ENCODE results near the gene GALNT10. TPM values are rescaled to one million over a fixed set of nuclear protein-coding genes. Genes with fewer than 3 reads are reported as not detected.

GALNT10 gene
- total and polyA plus RNA-seq, 2 experiments from 2014 or later: 3.2 to 12.9 TPM

- no peaks in the 10 kb centered on the region for H3K79me2 ChIP-seq (replicated peaks; ENCODE audit: insufficient read depth)
- H4K20me1 ChIP-seq (replicated peaks; ENCODE audit: insufficient read depth): no peaks in the 10 kb centered on the region
- no peak overlapping the region for H3K4me3 ChIP-seq
- no peak overlapping the region for H3K27ac ChIP-seq (ENCODE audit: low read depth)
- DNase-seq (ENCODE audit: low spot score) (no peak), ATAC-seq (no peak)
- no peak overlapping the region for H3K4me2 ChIP-seq
- no peaks in the 10 kb centered on the region for H3K36me3 ChIP-seq (ENCODE audit: insufficient read depth)
- no peak overlapping the region for H3K4me3 Mint-ChIP-seq
- H3K27ac Mint-ChIP-seq: no peak overlapping the region
- no peaks in the 10 kb centered on the region for H3K36me3 Mint-ChIP-seq (ENCODE audit: low read depth)
- H3K9me2 ChIP-seq (ENCODE audit: insufficient read depth): no peaks in the 10 kb centered on the region
- no peaks in the 10 kb centered on the region for H3F3A ChIP-seq (replicated peaks; ENCODE audit: low read depth)
- H2AFZ ChIP-seq: no peak overlapping the region
- no peaks in the 10 kb centered on the region for H3K9me3 Mint-ChIP-seq
- TF ChIP-seq JUNB (IDR thresholded peaks at IDR 0.05; ENCODE audit: unreplicated experiment) (no peak), ZNF114 (CRISPR knock-in tag; IDR thresholded peaks at IDR 0.05) (no peak), NANOG (IDR thresholded peaks at IDR 0.05; ENCODE audit: borderline replicate concordance) (no peak), ZNF331 (CRISPR knock-in tag; IDR thresholded peaks at IDR 0.05; ENCODE audit: low read depth) (no peak), REST (IDR thresholded peaks at IDR 0.05; ENCODE audit: unreplicated experiment) (no peak), ZNF462 (CRISPR knock-in tag; IDR thresholded peaks at IDR 0.05) (no peak), EZH2phosphoT487 (IDR thresholded peaks at IDR 0.05; ENCODE audit: unreplicated experiment) (no peak), CTCF (conservative IDR thresholded peaks at IDR 0.05; ENCODE audit: low read depth in 2 of 2) (no peak), EZH2 (IDR thresholded peaks at IDR 0.05; ENCODE audit: low read depth, unreplicated experiment) (no peak)
- no peaks in the 10 kb centered on the region for H3K4me1 ChIP-seq (ENCODE audit: insufficient read depth)
- H3K27me3 Mint-ChIP-seq (ENCODE audit: insufficient read depth, low read depth, poor library complexity): no peaks in the 10 kb centered on the region
- H3K27me3 ChIP-seq (ENCODE audit: insufficient read depth): no peaks in the 10 kb centered on the region
- no peaks in the 10 kb centered on the region; the same call in 2 of the 3 replicates for H3K4me1 Mint-ChIP-seq
These were observed 153.9 kb downstream of the GALNT10 start for GRCh38 chr5:154344461-154344860.

Measured in GM23338 (cell line).